DND-41 (cell line): ENCODE measurements around the gene ARRB2.

ENCODE experiments used
- ATAC-seq: fragments of 200-7000 bp; cut with Tn5 transposase; 3 replicates; pipeline ENCODE4 v1.9.1; 2021; ENCODE audit warnings: low read depth; ENCODE audit not compliant: insufficient read depth
- DNase-seq: peaks from one replicate; pipeline ENCODE4 v3.0.0-alpha.2; 2020
- H2AFZ ChIP-seq: 2 replicates; pipeline ENCODE4 v1.6.0; 2012; ENCODE audit warnings: low read depth, low read length
- H3K27ac ChIP-seq: 2 replicates; pipeline ENCODE4 v1.5.1; 2012; ENCODE audit warnings: low read length, inconsistent platforms
- H3K27me3 ChIP-seq: fragments of 200-600 bp; sonication (generic); 2 replicates; pipeline ENCODE4 v1.6.0; 2012; ENCODE audit warnings: low read length, mild to moderate bottlenecking, inconsistent platforms; ENCODE audit not compliant: insufficient read depth, poor library complexity
- H3K36me3 ChIP-seq: 2 replicates; pipeline ENCODE4 v1.5.1; 2012; ENCODE audit warnings: low read length, inconsistent platforms; ENCODE audit not compliant: insufficient read depth
- H3K4me1 ChIP-seq: 2 replicates; pipeline ENCODE4 v1.5.1; 2012; ENCODE audit warnings: mild to moderate bottlenecking, low read length; ENCODE audit not compliant: insufficient read depth
- H3K4me2 ChIP-seq: 2 replicates; pipeline ENCODE4 v1.6.0; 2012; ENCODE audit warnings: mild to moderate bottlenecking, moderate library complexity, low read length, inconsistent platforms; ENCODE audit not compliant: insufficient read depth
- H3K4me3 ChIP-seq, 2 experiments: fragments of 200-600 bp in 1 of 2; shearing (Covaris generic) in 1 of 2; 2 replicates each; pipeline ENCODE4 v1.5.1; 2012 to 2016; ENCODE audit warnings: inconsistent platforms in 2 of 2, low read length in 2 of 2, mild to moderate bottlenecking in 2 of 2, low read depth in 1 of 2, moderate library complexity in 1 of 2
- H3K79me2 ChIP-seq: 2 replicates; pipeline ENCODE4 v1.6.0; 2012; ENCODE audit warnings: low read length, inconsistent platforms; ENCODE audit not compliant: insufficient read depth
- H3K9ac ChIP-seq: 2 replicates; pipeline ENCODE4 v1.6.0; 2012; ENCODE audit warnings: low read depth, mild to moderate bottlenecking, inconsistent platforms, low read length, moderate library complexity
- H3K9me3 ChIP-seq: 2 replicates; pipeline ENCODE4 v1.5.1; 2012; ENCODE audit warnings: low read length, moderate library complexity, mild to moderate bottlenecking, inconsistent platforms; ENCODE audit not compliant: insufficient read depth, severe bottlenecking
- H4K20me1 ChIP-seq: 2 replicates; pipeline ENCODE4 v1.6.0; 2012; ENCODE audit warnings: low read length; ENCODE audit not compliant: insufficient read depth
- CTCF ChIP-seq: IDR thresholded peaks from 2 replicates; pipeline ENCODE4 v1.5.1; 2012; ENCODE audit warnings: borderline replicate concordance, low read length, moderate library complexity, mild to moderate bottlenecking; ENCODE audit not compliant: poor library complexity, severe bottlenecking; ENCODE audit errors: extremely low read depth
- EZH2 ChIP-seq: IDR thresholded peaks from 3 replicates; pipeline ENCODE4 v1.6.1; 2012; ENCODE audit warnings: borderline replicate concordance, low read depth, mild to moderate bottlenecking, moderate library complexity, low read length, inconsistent platforms; ENCODE audit not compliant: severe bottlenecking

The ARRB2 gene

DNA sequence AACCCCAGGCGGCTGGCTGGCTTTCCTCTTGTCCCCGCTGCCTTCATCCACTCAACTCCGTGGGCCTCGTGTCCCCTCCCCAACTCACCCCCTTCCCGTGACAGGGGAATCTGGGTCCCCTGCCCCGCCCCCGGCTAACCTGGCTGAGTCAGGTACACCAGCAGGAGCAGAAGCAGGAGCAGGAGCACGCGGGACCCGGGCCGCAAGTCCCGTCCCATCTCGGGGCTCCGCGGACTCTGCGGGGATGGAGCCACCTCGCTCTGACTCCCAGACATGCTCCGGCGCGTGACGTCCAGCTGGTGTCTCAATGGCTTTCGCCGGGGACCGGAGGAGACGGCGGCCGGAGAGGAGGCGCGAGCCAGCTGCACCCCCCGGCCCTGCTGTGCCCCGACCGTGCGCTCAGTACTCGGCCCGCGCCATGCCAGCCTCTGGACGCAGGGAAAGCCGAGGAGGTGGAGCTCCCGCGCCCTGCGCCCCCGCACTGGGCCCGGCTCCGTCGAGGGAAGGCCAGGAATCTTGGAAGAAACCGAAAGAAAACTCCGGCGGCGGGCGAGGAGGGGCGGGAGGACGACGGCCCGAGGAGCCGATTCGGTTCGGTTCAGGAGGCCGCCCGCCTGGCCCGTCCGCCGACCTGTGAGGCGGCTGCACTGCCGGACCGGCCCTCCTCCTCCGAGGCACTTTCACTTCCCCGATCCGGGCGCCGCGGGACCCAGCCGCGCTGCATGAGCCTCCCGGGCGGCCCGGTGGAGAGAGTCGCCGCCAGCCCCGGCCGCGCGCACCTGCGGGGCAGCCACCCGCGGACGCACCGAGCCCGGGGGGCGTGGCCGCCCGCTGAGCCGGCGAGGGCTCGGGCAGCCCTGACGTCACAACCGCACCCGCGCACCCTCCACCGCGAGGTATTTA lies 28.9 kb downstream of the ARRB2 start, which contains the start of the genes CXCL16 and ZMYND15:
Gene CXCL16, minus strand, starts transcription at position 807 of the 903 bp plus-strand sequence. Its CDS starts 589 bp downstream, at position 218.
Gene ZMYND15, plus strand, starts transcription at position 712 of the 903 bp plus-strand sequence. CDS start 716 bp downstream, outside the sequence.
- peaks cover 43% of the 10 kb centered on the region for H3K27me3 ChIP-seq
- TF ChIP-seq CTCF (no peak), EZH2 (peak; percentile 87)

DNA sequence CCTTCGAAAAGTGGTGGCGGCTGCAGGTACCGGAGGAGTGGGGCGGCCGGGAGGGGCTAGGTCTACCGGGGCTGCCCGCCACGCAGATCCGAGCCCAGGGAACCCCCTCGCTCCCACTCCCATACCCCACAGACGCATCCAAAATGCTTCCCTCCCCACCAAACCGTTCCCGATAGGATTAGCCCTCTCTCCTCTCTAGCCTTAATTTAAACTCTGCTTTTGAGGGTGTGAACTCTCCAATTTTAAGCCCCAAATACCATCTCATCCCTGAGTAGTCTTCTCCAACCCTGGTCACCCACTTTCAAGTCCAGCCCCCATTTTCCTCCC lies 29.6 kb downstream of the ARRB2 start:
- TF ChIP-seq CTCF (no peak), EZH2 (no peak)
- Histone ChIP-seq H3K4me2 (peak overlapping the region; percentile 71), H3K4me3 (peak overlapping the region in 1 of 2 experiments; percentile 54; a peak in 1 of 4 replicates), H2AFZ (no peak overlapping the region), H3K9ac (peak overlapping the region; percentile 48; the same call in 1 of the 2 replicates), H3K36me3 (no peaks in the 10 kb centered on the region), H4K20me1 (peaks cover 4% of the 10 kb centered on the region; the same call in 1 of the 2 replicates), H3K27ac (no peak overlapping the region), H3K4me1 (peaks cover 7% of the 10 kb centered on the region), H3K27me3 (peaks cover 43% of the 10 kb centered on the region), H3K9me3 (no peaks in the 10 kb centered on the region), H3K79me2 (no peaks in the 10 kb centered on the region)
- DNase-seq (no peak), ATAC-seq (no peak)

More for the DNA sequence above, 28.9 kb downstream of the ARRB2 start, which contains the start of the genes CXCL16 and ZMYND15:
- H3K9me3 ChIP-seq, result no peaks in the 10 kb centered on the region
- no peaks in the 10 kb centered on the region for H3K79me2 ChIP-seq
- H3K4me3 ChIP-seq, result peak within 1 kb of the TSS in 1 of 2 experiments; percentile 54; a peak in 2 of 4 replicates
- peak within 1 kb of the TSS; percentile 71 for H3K4me2 ChIP-seq
- H3K36me3 ChIP-seq, result no peaks in the 10 kb centered on the region
- H3K9ac ChIP-seq, result peak within 1 kb of the TSS; percentile 48
- DNase-seq (no peak), ATAC-seq (peak; percentile 56; the same call in 1 of the 3 replicates)
- peak within 1 kb of the TSS; percentile 39; the same call in 1 of the 2 replicates for H2AFZ ChIP-seq
- H3K4me1 ChIP-seq, result peaks cover 7% of the 10 kb centered on the region
- no peak within 1 kb of the TSS for H3K27ac ChIP-seq
- H4K20me1 ChIP-seq, result peaks cover 4% of the 10 kb centered on the region; the same call in 1 of the 2 replicates

GRCh38 chr17:4740584-4740983 lies 30.2 kb downstream of the ARRB2 start:
- no peak for DNase-seq
- Histone ChIP-seq H3K4me2 (no peak overlapping the region), H3K36me3 (no peaks in the 10 kb centered on the region), H3K4me3 (no peak overlapping the region), H4K20me1 (peaks cover 4% of the 10 kb centered on the region; the same call in 1 of the 2 replicates), H3K27me3 (peaks cover 43% of the 10 kb centered on the region), H3K27ac (no peak overlapping the region), H3K9me3 (no peaks in the 10 kb centered on the region), H3K79me2 (no peaks in the 10 kb centered on the region), H3K9ac (no peak overlapping the region), H2AFZ (no peak overlapping the region), H3K4me1 (peaks cover 7% of the 10 kb centered on the region)
- no peak for ATAC-seq
- TF ChIP-seq CTCF (no peak), EZH2 (no peak)
